ENCODE data around the gene SOAT1.

DNA sequence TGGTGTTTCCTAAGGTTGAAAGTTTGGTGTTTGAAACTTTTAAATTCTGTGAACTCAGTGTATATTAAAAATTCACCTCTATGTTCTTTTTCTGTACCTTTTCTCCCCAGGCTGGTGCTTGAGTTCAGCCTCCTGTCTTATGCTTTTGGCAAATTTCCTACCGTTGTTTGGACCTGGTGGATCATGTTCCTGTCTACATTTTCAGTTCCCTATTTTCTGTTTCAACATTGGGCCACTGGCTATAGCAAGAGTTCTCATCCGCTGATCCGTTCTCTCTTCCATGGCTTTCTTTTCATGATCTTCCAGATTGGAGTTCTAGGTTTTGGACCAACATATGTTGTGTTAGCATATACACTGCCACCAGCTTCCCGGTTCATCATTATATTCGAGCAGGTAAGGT lies 47.3 kb downstream of the SOAT1 start:
- no peak for TF ChIP-seq OSR1 (CRISPR knock-in tag; IDR thresholded peaks at IDR 0.05)
- TF ChIP-seq, protein P1, sequence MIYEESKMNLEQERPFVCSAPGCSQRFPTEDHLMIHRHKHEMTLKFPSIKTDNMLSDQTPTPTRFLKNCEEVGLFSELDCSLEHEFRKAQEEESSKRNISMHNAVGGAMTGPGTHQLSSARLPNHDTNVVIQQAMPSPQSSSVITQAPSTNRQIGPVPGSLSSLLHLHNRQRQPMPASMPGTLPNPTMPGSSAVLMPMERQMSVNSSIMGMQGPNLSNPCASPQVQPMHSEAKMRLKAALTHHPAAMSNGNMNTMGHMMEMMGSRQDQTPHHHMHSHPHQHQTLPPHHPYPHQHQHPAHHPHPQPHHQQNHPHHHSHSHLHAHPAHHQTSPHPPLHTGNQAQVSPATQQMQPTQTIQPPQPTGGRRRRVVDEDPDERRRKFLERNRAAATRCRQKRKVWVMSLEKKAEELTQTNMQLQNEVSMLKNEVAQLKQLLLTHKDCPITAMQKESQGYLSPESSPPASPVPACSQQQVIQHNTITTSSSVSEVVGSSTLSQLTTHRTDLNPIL (CRISPR knock-in tag; IDR thresholded peaks at IDR 0.05; ENCODE audit: low read depth) = no peak
- TF ChIP-seq ZFP3 (CRISPR knock-in tag; IDR thresholded peaks at IDR 0.05) = no peak
- no peak for TF ChIP-seq TOX (CRISPR knock-in tag; IDR thresholded peaks at IDR 0.05; ENCODE audit: borderline replicate concordance)
- TF ChIP-seq ESRRG (CRISPR knock-in tag; IDR thresholded peaks at IDR 0.05) = no peak
- TF ChIP-seq TCF4 (CRISPR knock-in tag; IDR thresholded peaks at IDR 0.05; ENCODE audit: borderline replicate concordance) = no peak
- TF ChIP-seq RARB (CRISPR knock-in tag; IDR thresholded peaks at IDR 0.05) = no peak
